ENCODE results near the gene APBB1. TPM values are rescaled to one million over a fixed set of nuclear protein-coding genes. Genes with fewer than 3 reads are reported as not detected.

Gene APBB1
- total RNA-seq, 1 donor: 35.4 TPM

DNA sequence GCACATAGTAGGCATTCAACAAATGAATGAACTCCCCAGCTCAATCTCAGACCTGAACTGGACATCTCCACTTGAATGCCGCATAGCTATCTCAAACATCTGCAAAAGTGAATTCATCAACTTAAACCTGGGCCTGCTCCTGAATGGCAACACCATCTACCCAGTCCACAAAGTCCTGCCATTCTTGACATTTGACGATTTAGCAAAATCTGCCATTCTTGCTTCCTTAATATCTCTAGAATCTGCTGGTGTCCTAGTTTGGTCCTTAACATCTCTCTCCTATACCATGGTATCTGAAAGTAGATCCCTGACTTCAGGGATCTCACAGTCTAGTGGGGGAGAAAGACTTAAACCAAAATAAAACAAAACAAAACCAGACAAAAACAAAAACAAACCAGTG lies 34.3 kb upstream of the APBB1 start:
- H3K4me3 ChIP-seq (ENCODE audit: low read depth, low read length): no peak overlapping the region
- DNase-seq (ENCODE audit: low read depth): no peak
- TF ChIP-seq, protein P1, sequence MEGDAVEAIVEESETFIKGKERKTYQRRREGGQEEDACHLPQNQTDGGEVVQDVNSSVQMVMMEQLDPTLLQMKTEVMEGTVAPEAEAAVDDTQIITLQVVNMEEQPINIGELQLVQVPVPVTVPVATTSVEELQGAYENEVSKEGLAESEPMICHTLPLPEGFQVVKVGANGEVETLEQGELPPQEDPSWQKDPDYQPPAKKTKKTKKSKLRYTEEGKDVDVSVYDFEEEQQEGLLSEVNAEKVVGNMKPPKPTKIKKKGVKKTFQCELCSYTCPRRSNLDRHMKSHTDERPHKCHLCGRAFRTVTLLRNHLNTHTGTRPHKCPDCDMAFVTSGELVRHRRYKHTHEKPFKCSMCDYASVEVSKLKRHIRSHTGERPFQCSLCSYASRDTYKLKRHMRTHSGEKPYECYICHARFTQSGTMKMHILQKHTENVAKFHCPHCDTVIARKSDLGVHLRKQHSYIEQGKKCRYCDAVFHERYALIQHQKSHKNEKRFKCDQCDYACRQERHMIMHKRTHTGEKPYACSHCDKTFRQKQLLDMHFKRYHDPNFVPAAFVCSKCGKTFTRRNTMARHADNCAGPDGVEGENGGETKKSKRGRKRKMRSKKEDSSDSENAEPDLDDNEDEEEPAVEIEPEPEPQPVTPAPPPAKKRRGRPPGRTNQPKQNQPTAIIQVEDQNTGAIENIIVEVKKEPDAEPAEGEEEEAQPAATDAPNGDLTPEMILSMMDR (IDR thresholded peaks at IDR 0.05; ENCODE audit: insufficient read depth, low read depth, low read length): no peak

- TF ChIP-seq, protein P1 (IDR thresholded peaks at IDR 0.05; ENCODE audit: insufficient read depth, low read depth, low read length): no peak
- no peak for DNase-seq (ENCODE audit: low read depth)
- no peak overlapping the region for H3K4me3 ChIP-seq (ENCODE audit: low read depth, low read length)
Measured at GRCh38 chr11:6452219-6452618, 33.3 kb upstream of the APBB1 start.

GRCh38 chr11:6448574-6448973 lies 29.7 kb upstream of the APBB1 start:
- no peak for DNase-seq (ENCODE audit: low read depth)
- TF ChIP-seq, protein P1 (IDR thresholded peaks at IDR 0.05; ENCODE audit: insufficient read depth, low read depth, low read length): no peak
- no peak overlapping the region for H3K4me3 ChIP-seq (ENCODE audit: low read depth, low read length)

DNA sequence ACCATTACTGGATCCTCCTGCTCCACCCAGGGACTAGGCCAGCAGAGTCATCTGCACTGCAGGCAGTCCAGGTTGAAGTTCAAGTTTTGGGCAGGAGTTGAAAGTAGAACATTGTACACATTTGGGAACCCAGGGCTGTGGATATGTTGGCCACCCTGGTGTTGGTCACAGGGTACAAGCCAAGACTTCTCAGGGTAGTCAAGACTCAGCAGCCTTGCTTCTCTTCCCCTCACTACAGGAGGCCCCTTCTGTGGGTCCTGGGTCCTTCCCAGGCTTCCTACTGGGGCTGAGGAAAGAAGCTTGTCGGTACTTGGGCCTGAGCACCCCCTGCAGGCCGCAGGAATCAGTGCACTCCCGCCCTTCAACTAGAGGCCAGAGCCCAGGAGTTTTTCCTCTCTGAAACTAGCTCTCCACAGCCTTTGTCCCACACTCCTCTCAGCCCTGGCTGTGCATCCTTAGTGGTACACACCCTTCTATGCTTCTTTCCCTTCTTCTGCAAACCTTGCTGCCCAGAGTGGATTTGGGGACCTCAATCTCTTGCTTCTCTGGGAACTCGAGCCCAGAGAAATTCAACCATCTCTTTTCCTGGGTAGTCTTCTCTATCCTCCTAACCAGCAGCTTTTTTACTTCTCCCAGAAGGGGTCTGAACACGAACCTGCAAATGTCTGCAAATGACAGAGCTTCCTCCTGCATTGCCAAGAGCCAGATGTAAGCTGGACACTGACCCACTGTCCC lies 24.5 kb upstream of the APBB1 start:
- no peak overlapping the region for H3K4me3 ChIP-seq (ENCODE audit: low read depth, low read length)
- TF ChIP-seq, protein P1 (IDR thresholded peaks at IDR 0.05; ENCODE audit: insufficient read depth, low read depth, low read length): peak; percentile 95
- DNase-seq (ENCODE audit: low read depth): peak; percentile 60

GRCh38 chr11:6442441-6442840 lies 23.5 kb upstream of the APBB1 start:
- H3K4me3 ChIP-seq (ENCODE audit: low read depth, low read length): no peak overlapping the region
- DNase-seq (ENCODE audit: low read depth): no peak
- TF ChIP-seq, protein P1 (IDR thresholded peaks at IDR 0.05; ENCODE audit: insufficient read depth, low read depth, low read length): no peak

DNA sequence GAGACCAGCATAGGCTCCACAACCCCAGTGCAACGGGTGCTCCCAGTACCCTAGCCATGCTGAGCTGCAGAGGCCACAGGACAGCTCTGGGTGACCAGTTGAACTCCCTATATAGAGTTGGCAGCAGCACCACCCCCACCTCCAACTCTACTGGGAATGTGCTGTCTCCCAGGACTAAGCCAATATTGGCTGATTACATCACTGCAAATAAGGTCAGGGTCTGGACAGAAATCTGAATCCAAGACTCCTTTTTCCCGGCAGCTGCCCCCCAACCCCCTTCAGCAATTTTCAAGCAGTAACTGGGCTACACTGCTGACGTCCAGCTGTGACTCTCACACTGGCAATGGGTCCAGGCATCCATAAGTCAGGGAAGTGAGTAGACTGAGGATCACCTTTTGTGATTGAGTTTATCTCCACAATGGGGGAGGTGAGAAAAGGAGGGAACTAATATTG lies 22.0 kb upstream of the APBB1 start, which contains the start of gene HPX:
HPX (minus strand) TSS at position 82 of the 453 bp plus-strand sequence; CDS start at position 58, 24 bp downstream.
- no peak within 1 kb of the TSS for H3K4me3 ChIP-seq (ENCODE audit: low read depth, low read length)
- TF ChIP-seq, protein P1 (IDR thresholded peaks at IDR 0.05; ENCODE audit: insufficient read depth, low read depth, low read length): no peak
- DNase-seq (ENCODE audit: low read depth): no peak
